Vagina (tissue), 2 donors: ENCODE data around the gene DENND5B.

ENCODE experiments used
- CTCF ChIP-seq, 3 experiments: fragments of 450-650 bp in 2 of 3; fragments of 200-600 bp in 1 of 3; sonication (generic) in 1 of 3; IDR thresholded peaks; one replicate each; pipeline ENCODE4 v1.5.1; 2017 to 2019; ENCODE audit warnings: antibody characterized with exemption in 3 of 3, mild to moderate bottlenecking in 2 of 3, moderate library complexity in 2 of 3
- POLR2AphosphoS5 ChIP-seq, 2 donors: sonication (generic); formaldehyde crosslinking; IDR thresholded peaks; one replicate each; pipeline ENCODE4 v1.9.0; 2017; ENCODE audit warnings: antibody characterized with exemption in 2 of 2, mild to moderate bottlenecking in 2 of 2, low read depth in 1 of 2; ENCODE audit not compliant: insufficient read depth in 1 of 2

GRCh38 chr12:31481415-31481814, 109.5 kb downstream of the DENND5B start:
- TF ChIP-seq POLR2AphosphoS5 (IDR thresholded peaks at IDR 0.05; ENCODE audit: insufficient read depth in 1 of 2, low read depth in 1 of 2) (no peak), CTCF (IDR thresholded peaks at IDR 0.05) (no peak)
